Natural killer cell (primary cell): ENCODE results near the gene CYB561D1. TPM values are rescaled to one million over a fixed set of nuclear protein-coding genes. Genes with fewer than 3 reads are reported as not detected.
"Not testable (repeated sequence)": the region's sequence is repeated elsewhere in the genome, so short reads cannot be mapped to it uniquely, and the experiment has no call there.

Source experiments
- ATAC-seq, 3 donors: fragments of 150-1000 bp in 2 of 3; fragments of 200-7000 bp in 1 of 3; cut with Tn5 transposase; 1 replicate in 1 of 3; 2 replicates in 2 of 3; pipeline ENCODE4 v1.10.0; 2021; ENCODE audit warnings: mild to moderate bottlenecking in 2 of 3, moderate library complexity in 2 of 3
- DNase-seq, 2 donors: peaks; one replicate each; pipeline versions ENCODE4 v3.0.0 to v3.0.0-alpha.2; 2013 to 2021; ENCODE audit warnings: mixed read lengths in 1 of 2
- H3K27ac ChIP-seq: one replicate; pipeline ENCODE4 v1.5.1; 2013; ENCODE audit warnings: mild to moderate bottlenecking, low read length
- H3K27me3 ChIP-seq: one replicate; pipeline ENCODE4 v1.6.1; 2013; ENCODE audit warnings: low read length; ENCODE audit not compliant: control insufficient read depth, insufficient read depth
- H3K36me3 ChIP-seq: one replicate; pipeline ENCODE4 v1.6.1; 2013; ENCODE audit warnings: low read length; ENCODE audit not compliant: control insufficient read depth, insufficient read depth
- H3K4me1 ChIP-seq: one replicate; pipeline ENCODE4 v1.6.1; 2013; ENCODE audit warnings: low read length; ENCODE audit not compliant: control insufficient read depth, insufficient read depth
- H3K4me3 ChIP-seq: one replicate; pipeline ENCODE4 v1.5.1; 2013; ENCODE audit warnings: low read length
- H3K9me3 ChIP-seq: one replicate; pipeline ENCODE4 v1.6.1; 2013; ENCODE audit warnings: low read length; ENCODE audit not compliant: control insufficient read depth, insufficient read depth
- H3K27ac Mint-ChIP-seq, 2 donors: one replicate each; pipeline ENCODE4 v1.8.0; 2022; ENCODE audit warnings: mild to moderate bottlenecking in 2 of 2, mixed read lengths in 2 of 2, moderate library complexity in 1 of 2
- H3K27me3 Mint-ChIP-seq, 2 donors: one replicate each; pipeline ENCODE4 v1.8.0; 2022; ENCODE audit warnings: low read depth in 2 of 2, mixed read lengths in 2 of 2
- H3K36me3 Mint-ChIP-seq: one replicate; pipeline ENCODE4 v1.8.0; 2022; ENCODE audit warnings: mixed read lengths
- H3K4me1 Mint-ChIP-seq, 2 donors: one replicate each; pipeline ENCODE4 v1.8.0; 2022; ENCODE audit warnings: mixed read lengths in 2 of 2
- H3K4me3 Mint-ChIP-seq: one replicate; pipeline ENCODE4 v1.8.0; 2022; ENCODE audit warnings: mild to moderate bottlenecking, moderate library complexity, mixed read lengths
- H3K9me3 Mint-ChIP-seq, 2 donors: one replicate each; pipeline ENCODE4 v1.8.0; 2022; ENCODE audit warnings: mixed read lengths in 2 of 2
- CTCF ChIP-seq: fragments of 200-600 bp; IDR thresholded peaks from one replicate; pipeline ENCODE4 v1.8.0; 2022; ENCODE audit warnings: antibody characterized with exemption
- WGBS: methylation state at CpG from one replicate; pipeline ENCODE4 v1.1.7; 2013; ENCODE audit warnings: missing lambda C conversion rate; ENCODE audit not compliant: insufficient coverage; 5-methylcytosine and 5-hydroxymethylcytosine counted together
- intact Hi-C: fragments of 100-400 bp; cut with micrococcal nuclease; formaldehyde crosslinking; loops from one replicate; pipeline ENCODE4 v1.14.2; 2022
- total RNA-seq, 4 donors: library from RNA; stranded (reverse); fragments of 120-200 nt in 1 of 4; gene quantifications; one replicate each; pipeline versions ENCODE4 v1.2.3 to v1.2.4, GENCODE V29; 2013 to 2022

CYB561D1 gene, protein sequence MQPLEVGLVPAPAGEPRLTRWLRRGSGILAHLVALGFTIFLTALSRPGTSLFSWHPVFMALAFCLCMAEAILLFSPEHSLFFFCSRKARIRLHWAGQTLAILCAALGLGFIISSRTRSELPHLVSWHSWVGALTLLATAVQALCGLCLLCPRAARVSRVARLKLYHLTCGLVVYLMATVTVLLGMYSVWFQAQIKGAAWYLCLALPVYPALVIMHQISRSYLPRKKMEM
- total RNA-seq, result 10 to 100 TPM; 21.1 to 36.0 (median 34.7) TPM
- 15.6 TPM for total RNA-seq (2013)

- Mint-ChIP-seq H3K4me1 (peaks cover 13 to 35% of the 10 kb centered on the region in 2 donors), H3K27ac (peak within 1 kb of the TSS; percentile 76 to 93), H3K4me3 (peak within 1 kb of the TSS; percentile 93), H3K27me3 (no peaks in the 10 kb centered on the region), H3K9me3 (no peaks in the 10 kb centered on the region), H3K36me3 (peaks cover 8% of the 10 kb centered on the region)
- TF ChIP-seq CTCF, result peak; percentile 91
- DNase-seq (peak; percentile 87 to 94), ATAC-seq (peak; percentile 92 to 98 (median 93))
- Histone ChIP-seq H3K9me3 (no peaks in the 10 kb centered on the region), H3K36me3 (peaks cover 31% of the 10 kb centered on the region), H3K27me3 (no peaks in the 10 kb centered on the region), H3K4me3 (peak within 1 kb of the TSS; percentile 99), H3K4me1 (peaks cover 54% of the 10 kb centered on the region), H3K27ac (peak within 1 kb of the TSS; percentile 65)
- intact Hi-C loops, result loop anchor here (1.0 to 5.0 kb wide), 3 partner anchors 11 to 232 kb away; partner anchors contain the start of gene ATXN7L2
- under 1% methylated on average over 44 of the region's 44 CpGs for WGBS
Measured at GRCh38 chr1:109493805-109494539, at the start of gene CYB561D1. TSS of gene CYB561D1 (plus strand) at chr1:109494094. CDS start at chr1:109494140, 46 bp downstream.

- no CpG with 5 or more reads among the region's 1 CpG for WGBS
- Histone ChIP-seq H3K27me3 (peaks cover 16% of the 10 kb centered on the region), H3K9me3 (no peaks in the 10 kb centered on the region), H3K4me1 (no peaks in the 10 kb centered on the region), H3K27ac (no peak overlapping the region), H3K4me3 (no peak overlapping the region), H3K36me3 (no peaks in the 10 kb centered on the region)
- intact Hi-C loops, result no loop called here
- DNase-seq, result no peak
- Mint-ChIP-seq H3K4me3 (no peak overlapping the region), H3K4me1 (no peaks in the 10 kb centered on the region), H3K9me3 (no peaks in the 10 kb centered on the region), H3K36me3 (no peaks in the 10 kb centered on the region), H3K27me3 (peaks cover 7 to 17% of the 10 kb centered on the region in 2 donors), H3K27ac (no peak overlapping the region)
- TF ChIP-seq CTCF, result no peak
- ATAC-seq, result no peak
Measured at GRCh38 chr1:109444346-109444745, 49.5 kb upstream of the CYB561D1 start.

DNA sequence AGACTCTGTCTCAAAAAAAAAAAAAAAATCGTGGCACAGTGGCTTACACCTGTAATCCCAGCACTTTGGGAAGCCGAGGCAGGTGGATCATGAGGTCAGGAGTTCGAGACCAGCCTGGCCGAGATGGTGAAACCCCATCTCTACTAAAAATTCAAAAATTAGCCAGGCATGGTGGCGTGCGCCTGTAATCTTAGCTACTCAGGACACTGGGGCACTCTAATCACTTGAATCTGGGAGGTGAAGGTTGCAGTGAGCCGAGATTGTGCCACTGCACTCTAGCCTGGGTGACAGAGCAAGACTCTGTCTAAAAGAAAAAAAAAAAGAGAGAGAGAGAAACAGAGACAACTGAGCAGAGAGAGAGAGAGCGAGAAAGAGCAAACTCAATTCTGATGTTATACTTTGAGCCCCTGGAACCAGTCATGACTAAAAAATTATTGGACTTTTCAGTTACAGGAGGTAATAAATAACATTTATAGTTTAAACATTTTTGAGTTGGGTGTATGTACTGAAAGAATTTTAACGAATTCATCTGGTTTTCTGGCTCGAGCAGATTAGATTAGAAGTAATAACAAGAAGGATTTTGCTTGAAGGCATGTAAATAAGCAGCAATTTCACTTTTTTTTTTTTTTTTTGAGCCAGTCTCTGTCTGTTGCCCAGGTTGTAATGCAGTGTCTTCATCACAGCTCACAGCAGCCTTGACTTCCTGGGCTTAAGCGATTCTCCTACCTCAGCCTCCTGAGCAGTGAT is 47.8 kb upstream of the CYB561D1 start:
- H3K4me3 Mint-ChIP-seq, H3K9me3 Mint-ChIP-seq, H3K4me1 Mint-ChIP-seq, H3K36me3 Mint-ChIP-seq, H3K4me1 ChIP-seq, H3K27ac ChIP-seq, H3K36me3 ChIP-seq, H3K9me3 ChIP-seq, H3K27ac Mint-ChIP-seq, H3K4me3 ChIP-seq, ATAC-seq, intact Hi-C loops, DNase-seq: not testable (repeated sequence)
- H3K27me3 ChIP-seq, result peaks cover 19% of the 10 kb centered on the region
- 75% methylated on average over 10 of the region's 11 CpGs for WGBS
- H3K27me3 Mint-ChIP-seq, result peaks cover 14 to 28% of the 10 kb centered on the region in 2 donors

DNA sequence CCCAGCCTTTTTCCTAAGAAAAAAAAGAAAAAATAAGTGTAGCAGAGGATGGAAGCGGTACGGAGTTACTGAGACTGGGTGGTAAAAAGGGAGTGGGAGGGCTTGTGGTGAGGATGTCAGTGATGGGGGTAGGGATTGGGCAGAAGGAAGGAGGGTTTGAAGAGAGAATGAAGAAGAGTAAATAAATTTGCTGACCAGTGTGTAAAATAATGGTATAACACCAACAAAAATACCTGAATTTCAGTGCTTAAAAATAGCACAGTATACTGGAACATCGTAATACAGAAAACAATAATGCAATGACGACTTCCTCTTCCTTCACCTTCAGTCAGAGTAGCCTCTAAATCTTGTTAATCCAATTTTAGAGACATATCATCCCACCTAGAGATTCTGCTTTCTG is 46.4 kb upstream of the CYB561D1 start:
- Histone ChIP-seq H3K4me3 (no peak overlapping the region), H3K36me3 (no peaks in the 10 kb centered on the region), H3K9me3 (no peaks in the 10 kb centered on the region), H3K4me1 (no peaks in the 10 kb centered on the region), H3K27ac (no peak overlapping the region), H3K27me3 (peaks cover 18% of the 10 kb centered on the region)
- ATAC-seq, result no peak
- WGBS, result 58% methylated on average over 4 of the region's 4 CpGs
- no peak for DNase-seq
- no peak overlapping the region for H3K27ac Mint-ChIP-seq
- no peak overlapping the region for H3K4me3 Mint-ChIP-seq
- peaks cover 18 to 29% of the 10 kb centered on the region in 2 donors for H3K27me3 Mint-ChIP-seq
- H3K36me3 Mint-ChIP-seq, result no peaks in the 10 kb centered on the region
- no peaks in the 10 kb centered on the region for H3K4me1 Mint-ChIP-seq
- no peaks in the 10 kb centered on the region for H3K9me3 Mint-ChIP-seq
- no peak for TF ChIP-seq CTCF
- intact Hi-C loops, result no loop called here
